Right lobe of liver (tissue), 6 donors: ENCODE data around the gene CACNA1B. TPM values are rescaled to one million over a fixed set of nuclear protein-coding genes. Genes with fewer than 3 reads are reported as not detected.

Experiments used
- ATAC-seq, 4 donors: fragments of 200-7000 bp; cut with Tn5 transposase; one replicate each; pipeline ENCODE4 v1.9.1; 2020; ENCODE audit warnings: mild to moderate bottlenecking in 4 of 4, moderate library complexity in 4 of 4
- DNase-seq, 3 donors: peaks; one replicate each; pipeline ENCODE4 v3.0.0-alpha.2; 2020
- H3K27ac ChIP-seq, 3 donors: fragments of 200-600 bp; one replicate each; pipeline ENCODE4 v1.8.0; 2022
- H3K27me3 ChIP-seq, 2 donors: fragments of 200-600 bp; one replicate each; pipeline ENCODE4 v1.8.0; 2022
- H3K36me3 ChIP-seq, 4 donors: fragments of 200-600 bp; sonication (generic) in 1 of 4; one replicate each; pipeline versions ENCODE4 v1.5.1 to v1.8.0; 2017 to 2022; ENCODE audit warnings: control low read depth in 1 of 4
- H3K4me1 ChIP-seq, 4 donors: fragments of 200-600 bp; sonication (generic) in 1 of 4; one replicate each; pipeline versions ENCODE4 v1.5.1 to v1.8.0; 2017 to 2022; ENCODE audit warnings: control low read depth in 1 of 4
- H3K4me3 ChIP-seq, 3 donors: fragments of 200-600 bp; one replicate each; pipeline ENCODE4 v1.8.0; 2022
- H3K9me3 ChIP-seq, 4 donors: fragments of 200-600 bp; sonication (generic) in 1 of 4; one replicate each; pipeline versions ENCODE4 v1.5.1 to v1.8.0; 2017 to 2022; ENCODE audit warnings: control low read depth in 1 of 4
- CTCF ChIP-seq, 4 donors: fragments of 200-600 bp in 3 of 4; fragments of 450-650 bp in 1 of 4; IDR thresholded peaks; one replicate each; pipeline versions ENCODE4 v1.5.1 to v1.8.0; 2016 to 2022; ENCODE audit warnings: antibody characterized with exemption in 4 of 4, mild to moderate bottlenecking in 2 of 4
- POLR2A ChIP-seq: fragments of 450-650 bp; IDR thresholded peaks from one replicate; pipeline ENCODE4 v1.6.1; 2017; ENCODE audit warnings: antibody characterized with exemption, mild to moderate bottlenecking
- WGBS: methylation state at CpG from one replicate; pipeline ENCODE4 v1.1.6; 2018; ENCODE audit warnings: low coverage, low lambda C conversion rate; ENCODE audit not compliant: insufficient coverage; ENCODE audit errors: missing lambda C conversion rate; 5-methylcytosine and 5-hydroxymethylcytosine counted together
- intact Hi-C, 2 donors: fragments of 100-400 bp; cut with DNase I; formaldehyde crosslinking; loops; one replicate each; pipeline versions ENCODE4 v1.11.2 to v1.14.1; 2022
- total RNA-seq, 6 experiments: library from RNA; depleted of rRNA in 2 of 6; stranded (reverse); fragments of >200 nt in 2 of 6; fragmentation: NEBNext Ultra II Directional in 3 of 6; extraction: Animal tissue kit (Norgen Biotek cat#: 25700) in 3 of 6; gene quantifications; one replicate each; pipeline versions ENCODE4 v1.1.0 to v1.2.4, GENCODE V29; 2016 to 2023
- donor health status: DM: no; HTN: yes; CAD: no.
- donor health status: DM: no; HTN: no; CAD: no.
- donor health status: DM: no; HTN: no; CAD: no.
- donor health status: DM: no; HTN: yes; CAD: no.
- donor health status: DM: no; HTN: yes; CAD: no.

The CACNA1B gene
- total RNA-seq, 6 experiments from 2014 or later, result not detected

- intact Hi-C loops, result no loop called here
Observed at GRCh38 chr9:138078846-138079245, 201.3 kb downstream of the CACNA1B start.

GRCh38 chr9:138080979-138081378 is 203.4 kb downstream of the CACNA1B start:
- no peaks in the 10 kb centered on the region for H3K27me3 ChIP-seq
- WGBS, result 48% methylated on average over 3 of the region's 5 CpGs
- H3K36me3 ChIP-seq, result no peaks in the 10 kb centered on the region
- H3K27ac ChIP-seq, result no peak overlapping the region
- intact Hi-C loops, result loop anchor here in 1 of 2 donors (10.0 kb wide), 1 partner anchor 56 kb away; no protein-coding TSS in a partner anchor
- ATAC-seq, result no peak
- peak in 1 of 3 donors; percentile 24 for DNase-seq
- no peak overlapping the region for H3K4me3 ChIP-seq
- TF ChIP-seq POLR2A, result no peak
- TF ChIP-seq CTCF (IDR thresholded peaks at IDR 0.05), result no peak
- no peaks in the 10 kb centered on the region for H3K4me1 ChIP-seq
- H3K9me3 ChIP-seq, result peaks cover 0 to 8% (median 0%) of the 10 kb centered on the region in 4 donors

More at GRCh38 chr9:138078846-138079245, 201.3 kb downstream of the CACNA1B start:
- WGBS, result 28% methylated on average over 3 of the region's 9 CpGs
- Histone ChIP-seq H3K4me1 (no peaks in the 10 kb centered on the region), H3K27ac (no peak overlapping the region), H3K9me3 (no peaks in the 10 kb centered on the region), H3K4me3 (no peak overlapping the region), H3K27me3 (no peaks in the 10 kb centered on the region), H3K36me3 (no peaks in the 10 kb centered on the region)
- no peak for ATAC-seq
- TF ChIP-seq CTCF (IDR thresholded peaks at IDR 0.05), result no peak
- no peak for TF ChIP-seq POLR2A
- peak in 2 of 3 donors; percentile 5 to 23 for DNase-seq

GRCh38 chr9:138082918-138083636 is 205.5 kb downstream of the CACNA1B start:
- TF ChIP-seq CTCF (IDR thresholded peaks at IDR 0.05) (no peak), POLR2A (no peak)
- WGBS, result no CpG with 5 or more reads among the region's 9 CpGs
- no peaks in the 10 kb centered on the region for H3K27me3 ChIP-seq
- DNase-seq, result peak; percentile 7 to 32 (median 18)
- H3K36me3 ChIP-seq, result no peaks in the 10 kb centered on the region
- ATAC-seq, result peak in 1 of 4 donors; percentile 26
- intact Hi-C loops, result loop anchor here in 1 of 2 donors (10.0 kb wide), 1 partner anchor 58 kb away; no protein-coding TSS in a partner anchor
- H3K27ac ChIP-seq, result no peak overlapping the region
- H3K4me3 ChIP-seq, result no peak overlapping the region
- peaks cover 0 to 11% (median 0%) of the 10 kb centered on the region in 4 donors for H3K9me3 ChIP-seq
- no peaks in the 10 kb centered on the region for H3K4me1 ChIP-seq

GRCh38 chr9:138083873-138084272 is 206.3 kb downstream of the CACNA1B start:
- peaks cover 0 to 11% (median 0%) of the 10 kb centered on the region in 4 donors for H3K9me3 ChIP-seq
- intact Hi-C loops, result loop anchor here in 1 of 2 donors (10.0 kb wide), 1 partner anchor 59 kb away; no protein-coding TSS in a partner anchor
- no peaks in the 10 kb centered on the region for H3K27me3 ChIP-seq
- H3K36me3 ChIP-seq, result no peaks in the 10 kb centered on the region
- TF ChIP-seq CTCF (IDR thresholded peaks at IDR 0.05) (no peak), POLR2A (no peak)
- H3K4me1 ChIP-seq, result no peaks in the 10 kb centered on the region
- DNase-seq (peak in 2 of 3 donors; percentile 14 to 15), ATAC-seq (no peak)
- H3K27ac ChIP-seq, result no peak overlapping the region
- H3K4me3 ChIP-seq, result no peak overlapping the region
- 39% methylated on average over 2 of the region's 3 CpGs for WGBS
